ENCODE measurements around the gene CLTRN.

The CLTRN gene

GRCh38 chrX:15646543-15646942 lies 18.1 kb downstream of the CLTRN start:
- DNase-seq, result no peak

GRCh38 chrX:15646031-15646430 lies 18.6 kb downstream of the CLTRN start:
- DNase-seq, result no peak

- DNase-seq, result no peak
These were observed 19.3 kb downstream of the CLTRN start for GRCh38 chrX:15645266-15645665.

GRCh38 chrX:15644560-15644872 lies 20.1 kb downstream of the CLTRN start:
- DNase-seq, result no peak

GRCh38 chrX:15643786-15644559 lies 20.6 kb downstream of the CLTRN start:
- no peak for DNase-seq

GRCh38 chrX:15631637-15632036 lies 33.0 kb downstream of the CLTRN start:
- no peak for DNase-seq

- no peak for DNase-seq
These were observed 41.6 kb downstream of the CLTRN start for GRCh38 chrX:15623054-15623453.

- no peak for DNase-seq
These were observed 45.4 kb downstream of the CLTRN start for GRCh38 chrX:15619053-15619755.

GRCh38 chrX:15617111-15617510 lies 47.5 kb downstream of the CLTRN start:
- no peak for DNase-seq

GRCh38 chrX:15616531-15616930 lies 48.1 kb downstream of the CLTRN start:
- DNase-seq, result no peak

GRCh38 chrX:15607067-15607466 lies 57.5 kb downstream of the CLTRN start:
- DNase-seq, result no peak

GRCh38 chrX:15606136-15606535 lies 58.5 kb downstream of the CLTRN start:
- DNase-seq, result no peak

- no peak for DNase-seq
These were observed 59.4 kb downstream of the CLTRN start for GRCh38 chrX:15605226-15605625.

GRCh38 chrX:15602761-15603160 lies 61.8 kb downstream of the CLTRN start:
- no peak for DNase-seq

- no peak for DNase-seq
These were observed 62.7 kb downstream of the CLTRN start for GRCh38 chrX:15601932-15602331.

GRCh38 chrX:15600745-15601144 lies 63.9 kb downstream of the CLTRN start, which contains the start of gene ACE2:
Gene ACE2, minus strand, starts transcription at chrX:15600960. Its CDS starts 49 bp downstream, at chrX:15600911.
- DNase-seq, result no peak

GRCh38 chrX:15600049-15600448 lies 64.6 kb downstream of the CLTRN start:
- DNase-seq, result no peak

GRCh38 chrX:15599461-15599860 lies 65.1 kb downstream of the CLTRN start:
- DNase-seq, result no peak

- DNase-seq, result no peak
These were observed 66.6 kb downstream of the CLTRN start for GRCh38 chrX:15598026-15598425.

- DNase-seq, result no peak
These were observed 70.2 kb downstream of the CLTRN start for GRCh38 chrX:15594371-15594770.

GRCh38 chrX:15579778-15580747 lies 84.5 kb downstream of the CLTRN start:
- no peak for DNase-seq
